ENCODE measurements around the gene TMOD1. TPM values are rescaled to one million over a fixed set of nuclear protein-coding genes. Genes with fewer than 3 reads are reported as not detected.

TMOD1 gene
- total and polyA plus RNA-seq, 9 of the 15 experiments (the other 6 are each of a cell fraction or from before 2014, with no cell fraction given): 7.1 to 41.2 (median 14.2) TPM

DNA sequence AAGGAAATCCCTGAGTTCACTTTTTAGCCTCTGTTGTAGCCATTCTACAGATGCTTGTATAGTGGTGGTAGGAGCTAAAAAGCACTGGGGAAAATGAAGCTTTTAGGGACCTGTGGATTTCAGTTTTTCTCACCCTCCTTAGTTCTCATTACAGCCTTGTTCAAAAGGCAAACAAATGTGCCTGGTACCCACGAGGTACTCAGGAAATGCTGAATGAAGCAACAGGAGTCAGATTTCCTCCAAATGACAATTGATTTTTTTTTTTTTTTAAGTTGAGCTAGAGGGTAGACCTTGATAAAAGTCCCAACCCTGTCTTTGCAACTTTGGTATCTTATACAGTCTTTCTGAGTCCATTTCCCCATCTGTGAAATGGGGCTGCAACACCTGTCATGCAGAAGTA, 21.3 kb upstream of the TMOD1 start:
- Histone ChIP-seq H3K79me2 (ENCODE audit: control insufficient read depth, insufficient read depth, low read length) (no peaks in the 10 kb centered on the region), H3K4me2 (ENCODE audit: insufficient read depth, low read length) (no peak overlapping the region), H3K9me1 (ENCODE audit: control insufficient read depth, insufficient read depth, low read length) (no peaks in the 10 kb centered on the region), H3K9ac (ENCODE audit: insufficient read depth in 1 of 2, low read depth in 2 of 2, low read length in 2 of 2) (no peak overlapping the region), H3K4me3 (no peak overlapping the region), H2AFZ (ENCODE audit: low read depth, low read length) (no peak overlapping the region), H3K4me1 (replicated peaks in 1 of 2; ENCODE audit: control insufficient read depth in 2 of 2, insufficient read depth in 2 of 2, low read length in 2 of 2) (no peaks in the 10 kb centered on the region), H4K20me1 (replicated peaks; ENCODE audit: control insufficient read depth, insufficient read depth, low read length) (no peaks in the 10 kb centered on the region), H3K9me3 (replicated peaks; ENCODE audit: control insufficient read depth, insufficient read depth, low read depth, low read length) (no peaks in the 10 kb centered on the region), H3K27ac (ENCODE audit: extremely low read depth, low read depth, low read length) (no peak overlapping the region), H3K27me3 (ENCODE audit: control insufficient read depth in 2 of 2, insufficient read depth in 2 of 2, low read length in 2 of 2) (no peaks in the 10 kb centered on the region), H3K36me3 (ENCODE audit: control insufficient read depth, insufficient read depth, low read length) (peaks cover 4% of the 10 kb centered on the region; the same call in 1 of the 3 replicates)
- no TSS peak for BruUV-seq (replicated peaks)
- ChIA-PET POLR2A (interaction anchor here (0.6 kb wide), 2 partner anchors 10 to 1038 kb away, joined by 3 read pairs; no protein-coding TSS in a partner anchor), CTCF (ENCODE audit: low intra/inter-chr PET ratio) (no interaction called here)
- WGBS (ENCODE audit: insufficient coverage, low coverage, missing lambda C conversion rate): 9% methylated on average over 1 of the region's 1 CpG
- no peak for DNase-seq (ENCODE audit: extremely low read depth in 1 of 4, low spot score in 3 of 4)
- ATAC-seq: no peak
- FAIRE-seq: no peak
- intact Hi-C loops (cut with micrococcal nuclease) (no loop called here), in situ Hi-C loops (cut with MboI) (no loop called here)
- no peak for TF ChIP-seq HSF4 (CRISPR knock-in tag; IDR thresholded peaks at IDR 0.05; ENCODE audit: borderline replicate concordance)

DNA sequence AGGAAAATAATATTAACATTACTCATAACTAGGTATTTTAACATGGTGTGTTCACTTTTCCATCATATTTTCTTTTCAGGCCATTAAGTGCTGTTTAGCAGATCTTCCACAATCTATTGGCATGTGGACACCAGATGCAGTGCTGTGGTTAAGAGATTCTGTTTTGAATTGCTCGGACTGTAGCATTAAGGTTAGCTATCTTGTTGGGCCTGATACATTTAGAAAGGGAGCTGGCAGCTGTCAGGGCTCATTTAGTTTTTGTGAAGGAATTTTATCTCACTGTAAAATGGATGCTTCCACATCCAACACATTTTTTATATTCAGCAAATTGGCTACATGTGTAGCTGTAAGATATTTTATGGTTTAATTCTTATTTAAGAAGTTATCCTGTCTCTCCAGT, 20.7 kb upstream of the TMOD1 start:
- Histone ChIP-seq H2AFZ (ENCODE audit: low read depth, low read length) (no peak overlapping the region), H3K27ac (ENCODE audit: extremely low read depth, low read depth, low read length) (no peak overlapping the region), H3K9me3 (replicated peaks; ENCODE audit: control insufficient read depth, insufficient read depth, low read depth, low read length) (no peaks in the 10 kb centered on the region), H3K4me2 (ENCODE audit: insufficient read depth, low read length) (no peak overlapping the region), H3K4me3 (no peak overlapping the region), H3K79me2 (ENCODE audit: control insufficient read depth, insufficient read depth, low read length) (no peaks in the 10 kb centered on the region), H3K4me1 (replicated peaks in 1 of 2; ENCODE audit: control insufficient read depth in 2 of 2, insufficient read depth in 2 of 2, low read length in 2 of 2) (no peaks in the 10 kb centered on the region), H4K20me1 (replicated peaks; ENCODE audit: control insufficient read depth, insufficient read depth, low read length) (no peaks in the 10 kb centered on the region), H3K27me3 (ENCODE audit: control insufficient read depth in 2 of 2, insufficient read depth in 2 of 2, low read length in 2 of 2) (no peaks in the 10 kb centered on the region), H3K9me1 (ENCODE audit: control insufficient read depth, insufficient read depth, low read length) (no peaks in the 10 kb centered on the region), H3K9ac (ENCODE audit: insufficient read depth in 1 of 2, low read depth in 2 of 2, low read length in 2 of 2) (no peak overlapping the region), H3K36me3 (ENCODE audit: control insufficient read depth, insufficient read depth, low read length) (peaks cover 4% of the 10 kb centered on the region; the same call in 1 of the 3 replicates)
- in situ Hi-C loops (cut with MboI) (no loop called here), intact Hi-C loops (cut with micrococcal nuclease) (no loop called here)
- 33% methylated on average over 1 of the region's 1 CpG for WGBS (ENCODE audit: insufficient coverage, low coverage, missing lambda C conversion rate)
- CTCF ChIA-PET (ENCODE audit: low intra/inter-chr PET ratio): no interaction called here
- no peak for FAIRE-seq
- no peak for ATAC-seq
- TF ChIP-seq, protein P1, sequence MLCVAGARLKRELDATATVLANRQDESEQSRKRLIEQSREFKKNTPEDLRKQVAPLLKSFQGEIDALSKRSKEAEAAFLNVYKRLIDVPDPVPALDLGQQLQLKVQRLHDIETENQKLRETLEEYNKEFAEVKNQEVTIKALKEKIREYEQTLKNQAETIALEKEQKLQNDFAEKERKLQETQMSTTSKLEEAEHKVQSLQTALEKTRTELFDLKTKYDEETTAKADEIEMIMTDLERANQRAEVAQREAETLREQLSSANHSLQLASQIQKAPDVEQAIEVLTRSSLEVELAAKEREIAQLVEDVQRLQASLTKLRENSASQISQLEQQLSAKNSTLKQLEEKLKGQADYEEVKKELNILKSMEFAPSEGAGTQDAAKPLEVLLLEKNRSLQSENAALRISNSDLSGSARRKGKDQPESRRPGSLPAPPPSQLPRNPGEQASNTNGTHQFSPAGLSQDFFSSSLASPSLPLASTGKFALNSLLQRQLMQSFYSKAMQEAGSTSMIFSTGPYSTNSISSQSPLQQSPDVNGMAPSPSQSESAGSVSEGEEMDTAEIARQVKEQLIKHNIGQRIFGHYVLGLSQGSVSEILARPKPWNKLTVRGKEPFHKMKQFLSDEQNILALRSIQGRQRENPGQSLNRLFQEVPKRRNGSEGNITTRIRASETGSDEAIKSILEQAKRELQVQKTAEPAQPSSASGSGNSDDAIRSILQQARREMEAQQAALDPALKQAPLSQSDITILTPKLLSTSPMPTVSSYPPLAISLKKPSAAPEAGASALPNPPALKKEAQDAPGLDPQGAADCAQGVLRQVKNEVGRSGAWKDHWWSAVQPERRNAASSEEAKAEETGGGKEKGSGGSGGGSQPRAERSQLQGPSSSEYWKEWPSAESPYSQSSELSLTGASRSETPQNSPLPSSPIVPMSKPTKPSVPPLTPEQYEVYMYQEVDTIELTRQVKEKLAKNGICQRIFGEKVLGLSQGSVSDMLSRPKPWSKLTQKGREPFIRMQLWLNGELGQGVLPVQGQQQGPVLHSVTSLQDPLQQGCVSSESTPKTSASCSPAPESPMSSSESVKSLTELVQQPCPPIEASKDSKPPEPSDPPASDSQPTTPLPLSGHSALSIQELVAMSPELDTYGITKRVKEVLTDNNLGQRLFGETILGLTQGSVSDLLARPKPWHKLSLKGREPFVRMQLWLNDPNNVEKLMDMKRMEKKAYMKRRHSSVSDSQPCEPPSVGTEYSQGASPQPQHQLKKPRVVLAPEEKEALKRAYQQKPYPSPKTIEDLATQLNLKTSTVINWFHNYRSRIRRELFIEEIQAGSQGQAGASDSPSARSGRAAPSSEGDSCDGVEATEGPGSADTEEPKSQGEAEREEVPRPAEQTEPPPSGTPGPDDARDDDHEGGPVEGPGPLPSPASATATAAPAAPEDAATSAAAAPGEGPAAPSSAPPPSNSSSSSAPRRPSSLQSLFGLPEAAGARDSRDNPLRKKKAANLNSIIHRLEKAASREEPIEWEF (CRISPR knock-in tag; IDR thresholded peaks at IDR 0.05): no peak
- TF ChIP-seq CBFA2T3 (IDR thresholded peaks at IDR 0.05): peak; percentile 23
- TF ChIP-seq, protein P2, sequence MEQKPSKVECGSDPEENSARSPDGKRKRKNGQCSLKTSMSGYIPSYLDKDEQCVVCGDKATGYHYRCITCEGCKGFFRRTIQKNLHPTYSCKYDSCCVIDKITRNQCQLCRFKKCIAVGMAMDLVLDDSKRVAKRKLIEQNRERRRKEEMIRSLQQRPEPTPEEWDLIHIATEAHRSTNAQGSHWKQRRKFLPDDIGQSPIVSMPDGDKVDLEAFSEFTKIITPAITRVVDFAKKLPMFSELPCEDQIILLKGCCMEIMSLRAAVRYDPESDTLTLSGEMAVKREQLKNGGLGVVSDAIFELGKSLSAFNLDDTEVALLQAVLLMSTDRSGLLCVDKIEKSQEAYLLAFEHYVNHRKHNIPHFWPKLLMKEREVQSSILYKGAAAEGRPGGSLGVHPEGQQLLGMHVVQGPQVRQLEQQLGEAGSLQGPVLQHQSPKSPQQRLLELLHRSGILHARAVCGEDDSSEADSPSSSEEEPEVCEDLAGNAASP (IDR thresholded peaks at IDR 0.05): no peak
- TF ChIP-seq FOSL1 (tag; conservative IDR thresholded peaks at IDR 0.05): no peak
- TF ChIP-seq KDM2B (CRISPR knock-in tag; IDR thresholded peaks at IDR 0.05): no peak
- no peak for TF ChIP-seq ZNF232 (CRISPR knock-in tag; IDR thresholded peaks at IDR 0.05)
- TF ChIP-seq, protein P3, sequence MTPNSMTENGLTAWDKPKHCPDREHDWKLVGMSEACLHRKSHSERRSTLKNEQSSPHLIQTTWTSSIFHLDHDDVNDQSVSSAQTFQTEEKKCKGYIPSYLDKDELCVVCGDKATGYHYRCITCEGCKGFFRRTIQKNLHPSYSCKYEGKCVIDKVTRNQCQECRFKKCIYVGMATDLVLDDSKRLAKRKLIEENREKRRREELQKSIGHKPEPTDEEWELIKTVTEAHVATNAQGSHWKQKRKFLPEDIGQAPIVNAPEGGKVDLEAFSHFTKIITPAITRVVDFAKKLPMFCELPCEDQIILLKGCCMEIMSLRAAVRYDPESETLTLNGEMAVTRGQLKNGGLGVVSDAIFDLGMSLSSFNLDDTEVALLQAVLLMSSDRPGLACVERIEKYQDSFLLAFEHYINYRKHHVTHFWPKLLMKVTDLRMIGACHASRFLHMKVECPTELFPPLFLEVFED (CRISPR knock-in tag; conservative IDR thresholded peaks at IDR 0.05): no peak
- BruUV-seq (replicated peaks): no TSS peak
- POLR2A ChIA-PET: no interaction called here
- no peak for DNase-seq (ENCODE audit: extremely low read depth in 1 of 4, low spot score in 3 of 4)

Data from K562 (cell line).